NCI-H446 (cell line): ENCODE data around the gene GMPPB.
A peak's percentile ranks its signal among the peaks of the same experiment; 100 is the strongest.
"Not testable (repeated sequence)": the region's sequence is repeated elsewhere in the genome, so short reads cannot be mapped to it uniquely, and the experiment has no call there.

ENCODE experiments used
- DNase-seq, 2 experiments: peaks; one replicate each; lab custom pipeline; 2025; lab: John Stamatoyannopoulos, UW

The GMPPB gene

GRCh38 chr3:49713336-49714105, 10.2 kb downstream of the GMPPB start:
- no peak for DNase-seq

- DNase-seq, result no peak
These were observed 11.0 kb downstream of the GMPPB start for GRCh38 chr3:49712631-49713317.

- DNase-seq, result no peak
These were observed 11.6 kb downstream of the GMPPB start for GRCh38 chr3:49712166-49712565.

- DNase-seq, result no peak
These were observed 12.3 kb downstream of the GMPPB start for GRCh38 chr3:49711489-49711888.

GRCh38 chr3:49709852-49710251, 13.9 kb downstream of the GMPPB start:
- no peak for DNase-seq

- peak in 1 of 2 experiments; percentile 53 for DNase-seq
These were observed 16.7 kb downstream of the GMPPB start for GRCh38 chr3:49707113-49707480.

- no peak for DNase-seq
These were observed 17.2 kb downstream of the GMPPB start for GRCh38 chr3:49706456-49707112.

GRCh38 chr3:49705390-49705960, 18.3 kb downstream of the GMPPB start:
- no peak for DNase-seq

- no peak for DNase-seq
These were observed 19.1 kb downstream of the GMPPB start for GRCh38 chr3:49704629-49705028.

- no peak for DNase-seq
These were observed 19.8 kb downstream of the GMPPB start for GRCh38 chr3:49703956-49704355.

- DNase-seq, result peak; percentile 8 to 62
These were observed 20.3 kb downstream of the GMPPB start for GRCh38 chr3:49703443-49703927.

GRCh38 chr3:49702672-49703071, 21.1 kb downstream of the GMPPB start:
- no peak for DNase-seq

GRCh38 chr3:49701388-49702077, 22.2 kb downstream of the GMPPB start:
- no peak for DNase-seq

GRCh38 chr3:49700453-49701128, 23.2 kb downstream of the GMPPB start:
- no peak for DNase-seq

- DNase-seq, result no peak
These were observed 23.7 kb downstream of the GMPPB start for GRCh38 chr3:49700014-49700413.

- no peak for DNase-seq
These were observed 24.3 kb downstream of the GMPPB start for GRCh38 chr3:49699281-49699979.

- not testable (repeated sequence) for DNase-seq
These were observed 28.3 kb downstream of the GMPPB start for GRCh38 chr3:49695350-49696015.

- not testable (repeated sequence) for DNase-seq
These were observed 29.2 kb downstream of the GMPPB start for GRCh38 chr3:49694409-49695070.

- not testable (repeated sequence) for DNase-seq
These were observed 32.3 kb downstream of the GMPPB start for GRCh38 chr3:49691481-49691880.

GRCh38 chr3:49690856-49691255, 32.9 kb downstream of the GMPPB start:
- not testable (repeated sequence) for DNase-seq
